DND-41 (cell line): ENCODE data around the gene CDC20.

ENCODE experiments used
- CTCF ChIP-seq: IDR thresholded peaks from 2 replicates; pipeline ENCODE4 v1.5.1; 2012; ENCODE audit warnings: borderline replicate concordance, low read length, moderate library complexity, mild to moderate bottlenecking; ENCODE audit not compliant: poor library complexity, severe bottlenecking; ENCODE audit errors: extremely low read depth
- EZH2 ChIP-seq: IDR thresholded peaks from 3 replicates; pipeline ENCODE4 v1.6.1; 2012; ENCODE audit warnings: borderline replicate concordance, low read depth, mild to moderate bottlenecking, moderate library complexity, low read length, inconsistent platforms; ENCODE audit not compliant: severe bottlenecking

- TF ChIP-seq EZH2 (no peak), CTCF (no peak)
These were observed 7.4 kb downstream of the CDC20 start for GRCh38 chr1:43366179-43366578.
